ENCODE results near the gene BOC.

The BOC gene

GRCh38 chr3:113264283-113265131 lies 53.1 kb downstream of the BOC start:
- H2AFZ ChIP-seq = no peak overlapping the region
- H3K4me2 ChIP-seq (ENCODE audit: low read length) = no peak overlapping the region
- no peaks in the 10 kb centered on the region for H3K4me1 ChIP-seq
- no peak overlapping the region for H3K27ac ChIP-seq
- H3K9ac ChIP-seq = no peak overlapping the region
- no peak for TF ChIP-seq CTCF (IDR thresholded peaks at IDR 0.05)
- H3K36me3 ChIP-seq (ENCODE audit: control insufficient read depth, insufficient read depth, low read length) = peaks cover 2% of the 10 kb centered on the region
- no peaks in the 10 kb centered on the region for H3K9me3 ChIP-seq (ENCODE audit: control insufficient read depth, low read length)
- no peak overlapping the region for H3K4me3 ChIP-seq (ENCODE audit: low read depth, low read length)
- H3K79me2 ChIP-seq = no peaks in the 10 kb centered on the region
- H3K27me3 ChIP-seq (ENCODE audit: control insufficient read depth, insufficient read depth, low read length) = no peaks in the 10 kb centered on the region

GRCh38 chr3:113265231-113265630 lies 53.9 kb downstream of the BOC start:
- no peak for TF ChIP-seq CTCF (IDR thresholded peaks at IDR 0.05)
- Histone ChIP-seq H3K9me3 (ENCODE audit: control insufficient read depth, low read length) (no peaks in the 10 kb centered on the region), H3K27me3 (ENCODE audit: control insufficient read depth, insufficient read depth, low read length) (no peaks in the 10 kb centered on the region), H3K36me3 (ENCODE audit: control insufficient read depth, insufficient read depth, low read length) (peaks cover 2% of the 10 kb centered on the region), H3K4me1 (no peaks in the 10 kb centered on the region), H3K79me2 (no peaks in the 10 kb centered on the region), H3K27ac (no peak overlapping the region), H3K4me2 (ENCODE audit: low read length) (no peak overlapping the region), H3K9ac (no peak overlapping the region), H2AFZ (no peak overlapping the region), H3K4me3 (ENCODE audit: low read depth, low read length) (no peak overlapping the region)

- H3K4me3 ChIP-seq (ENCODE audit: low read depth, low read length) = no peak overlapping the region
- H3K79me2 ChIP-seq = no peaks in the 10 kb centered on the region
- no peak overlapping the region for H3K9ac ChIP-seq
- no peaks in the 10 kb centered on the region for H3K9me3 ChIP-seq (ENCODE audit: control insufficient read depth, low read length)
- H3K36me3 ChIP-seq (ENCODE audit: control insufficient read depth, insufficient read depth, low read length) = peaks cover 2% of the 10 kb centered on the region
- no peak overlapping the region for H3K4me2 ChIP-seq (ENCODE audit: low read length)
- no peak overlapping the region for H2AFZ ChIP-seq
- H3K27me3 ChIP-seq (ENCODE audit: control insufficient read depth, insufficient read depth, low read length) = no peaks in the 10 kb centered on the region
- TF ChIP-seq CTCF (IDR thresholded peaks at IDR 0.05) = no peak
- H3K27ac ChIP-seq = no peak overlapping the region
- no peaks in the 10 kb centered on the region for H3K4me1 ChIP-seq
Measured at GRCh38 chr3:113266738-113267137, 55.4 kb downstream of the BOC start.

- Histone ChIP-seq H3K27me3 (ENCODE audit: control insufficient read depth, insufficient read depth, low read length) (no peaks in the 10 kb centered on the region), H3K4me3 (ENCODE audit: low read depth, low read length) (no peak overlapping the region), H3K27ac (no peak overlapping the region), H3K4me1 (no peaks in the 10 kb centered on the region), H2AFZ (no peak overlapping the region), H3K36me3 (ENCODE audit: control insufficient read depth, insufficient read depth, low read length) (peaks cover 2% of the 10 kb centered on the region), H3K9me3 (ENCODE audit: control insufficient read depth, low read length) (no peaks in the 10 kb centered on the region), H3K4me2 (ENCODE audit: low read length) (no peak overlapping the region), H3K79me2 (no peaks in the 10 kb centered on the region), H3K9ac (no peak overlapping the region)
- no peak for TF ChIP-seq CTCF (IDR thresholded peaks at IDR 0.05)
Measured at GRCh38 chr3:113268311-113268710, 57.0 kb downstream of the BOC start.

- H3K9ac ChIP-seq = no peak overlapping the region
- no peak for TF ChIP-seq CTCF (IDR thresholded peaks at IDR 0.05)
- no peaks in the 10 kb centered on the region for H3K4me1 ChIP-seq
- H3K4me2 ChIP-seq (ENCODE audit: low read length) = no peak overlapping the region
- no peaks in the 10 kb centered on the region for H3K36me3 ChIP-seq (ENCODE audit: control insufficient read depth, insufficient read depth, low read length)
- H2AFZ ChIP-seq = no peak overlapping the region
- no peak overlapping the region for H3K4me3 ChIP-seq (ENCODE audit: low read depth, low read length)
- no peaks in the 10 kb centered on the region for H3K79me2 ChIP-seq
- H3K27ac ChIP-seq = no peak overlapping the region
- H3K27me3 ChIP-seq (ENCODE audit: control insufficient read depth, insufficient read depth, low read length) = no peaks in the 10 kb centered on the region
- no peaks in the 10 kb centered on the region for H3K9me3 ChIP-seq (ENCODE audit: control insufficient read depth, low read length)
Measured at GRCh38 chr3:113268942-113269341, 57.6 kb downstream of the BOC start.
